RWPE1 (cell line): ENCODE results near the gene PANX2.
A peak's percentile ranks its signal among the peaks of the same experiment; 100 is the strongest.

ENCODE experiments used
- CTCF ChIA-PET: fragments of 350-600 bp; sonication (Branson Sonifier 250); formaldehyde crosslinking; extraction: SDS; loops from one replicate; lab custom pipeline; 2021; lab: Yijun Ruan, JAX
- POLR2A ChIA-PET: fragments of 400-600 bp; formaldehyde crosslinking; extraction: SDS; loops from one replicate; lab custom pipeline; 2020; ENCODE audit warnings: antibody characterized with exemption; ENCODE audit not compliant: low non-redundant PET; lab: Yijun Ruan, JAX
- DNase-seq: peaks from one replicate; pipeline ENCODE4 v3.0.0; 2012; ENCODE audit warnings: low spot score
- H3K27ac ChIP-seq: fragments of 450-650 bp; 2 replicates; pipeline ENCODE4 v1.5.1; 2017
- CTCF ChIP-seq: fragments of 450-650 bp; conservative IDR thresholded peaks from 2 replicates; pipeline ENCODE4 v1.5.1; 2017; ENCODE audit warnings: low read depth, mild to moderate bottlenecking

The PANX2 gene

GRCh38 chr22:50184004-50184901, 13.7 kb downstream of the PANX2 start:
- POLR2A ChIA-PET = no interaction called here
- no peak for DNase-seq
- CTCF ChIA-PET = interaction anchor here (0.7 kb wide), 1 partner anchor 26 kb away, joined by 3 read pairs; no protein-coding TSS in a partner anchor
- no peak for TF ChIP-seq CTCF
- H3K27ac ChIP-seq = peak overlapping the region; percentile 62

GRCh38 chr22:50184902-50185374, 14.4 kb downstream of the PANX2 start:
- H3K27ac ChIP-seq = peak overlapping the region; percentile 97
- TF ChIP-seq CTCF = no peak
- ChIA-PET CTCF (no interaction called here), POLR2A (no interaction called here)
- no peak for DNase-seq

GRCh38 chr22:50185375-50186087, 15.0 kb downstream of the PANX2 start, which contains the start of gene TRABD:
Gene TRABD (plus strand): TSS chr22:50185913. CDS start chr22:50193061, 7,148 bp downstream.
- ChIA-PET POLR2A (no interaction called here), CTCF (no interaction called here)
- H3K27ac ChIP-seq = peak within 1 kb of the TSS; percentile 97
- DNase-seq = peak; percentile 81
- TF ChIP-seq CTCF = no peak

- H3K27ac ChIP-seq = peak overlapping the region; percentile 97
- ChIA-PET CTCF (no interaction called here), POLR2A (no interaction called here)
- TF ChIP-seq CTCF = no peak
- DNase-seq = no peak
Observed at GRCh38 chr22:50186181-50186714, 15.7 kb downstream of the PANX2 start.

GRCh38 chr22:50186761-50187523, 16.4 kb downstream of the PANX2 start:
- CTCF ChIA-PET = interaction anchor here (0.7 to 1.0 kb wide), 2 partner anchors 41 to 157 kb away, joined by 3 read pairs; no protein-coding TSS in a partner anchor
- POLR2A ChIA-PET = no interaction called here
- TF ChIP-seq CTCF = no peak
- peak overlapping the region; percentile 97 for H3K27ac ChIP-seq
- DNase-seq = no peak

- DNase-seq = no peak
- TF ChIP-seq CTCF = no peak
- ChIA-PET POLR2A (no interaction called here), CTCF (no interaction called here)
- peak overlapping the region; percentile 97 for H3K27ac ChIP-seq
Observed at GRCh38 chr22:50188356-50188755, 17.8 kb downstream of the PANX2 start.
